Measurements from ENCODE around the gene ELFN2.

The ELFN2 gene

GRCh38 chr22:37412495-37413250 lies 14.6 kb downstream of the ELFN2 start:
- no peak for TF ChIP-seq CTCF (IDR thresholded peaks at IDR 0.05)
- Histone ChIP-seq H3K27me3 (peaks cover 71% of the 10 kb centered on the region), H3K9me3 (no peaks in the 10 kb centered on the region), H3K4me1 (ENCODE audit: control insufficient read depth in 1 of 2, insufficient read depth in 1 of 2, low read depth in 1 of 2, low read length in 1 of 2) (no peaks in the 10 kb centered on the region), H3K4me3 (ENCODE audit: low read depth in 1 of 2, low read length in 1 of 2) (no peak overlapping the region), H3K36me3 (no peaks in the 10 kb centered on the region), H3K27ac (no peak overlapping the region)

- H3K27me3 ChIP-seq: peaks cover 61% of the 10 kb centered on the region
- no peaks in the 10 kb centered on the region for H3K4me1 ChIP-seq (ENCODE audit: control insufficient read depth in 1 of 2, insufficient read depth in 1 of 2, low read depth in 1 of 2, low read length in 1 of 2)
- no peak for TF ChIP-seq CTCF (IDR thresholded peaks at IDR 0.05)
- H3K4me3 ChIP-seq (ENCODE audit: low read depth in 1 of 2, low read length in 1 of 2): no peak overlapping the region
- no peak overlapping the region for H3K27ac ChIP-seq
- H3K36me3 ChIP-seq: no peaks in the 10 kb centered on the region
- H3K9me3 ChIP-seq: no peaks in the 10 kb centered on the region
Observed at GRCh38 chr22:37411655-37412054, 15.6 kb downstream of the ELFN2 start.

GRCh38 chr22:37410174-37411055 lies 16.9 kb downstream of the ELFN2 start:
- no peaks in the 10 kb centered on the region for H3K9me3 ChIP-seq
- H3K4me1 ChIP-seq (ENCODE audit: control insufficient read depth in 1 of 2, insufficient read depth in 1 of 2, low read depth in 1 of 2, low read length in 1 of 2): no peaks in the 10 kb centered on the region
- no peaks in the 10 kb centered on the region for H3K36me3 ChIP-seq
- H3K27ac ChIP-seq: no peak overlapping the region
- H3K27me3 ChIP-seq: peaks cover 49% of the 10 kb centered on the region
- TF ChIP-seq CTCF (IDR thresholded peaks at IDR 0.05): no peak
- H3K4me3 ChIP-seq (ENCODE audit: low read depth in 1 of 2, low read length in 1 of 2): no peak overlapping the region

- no peak for TF ChIP-seq CTCF (IDR thresholded peaks at IDR 0.05)
- Histone ChIP-seq H3K27ac (no peak overlapping the region), H3K27me3 (peaks cover 40% of the 10 kb centered on the region), H3K4me3 (ENCODE audit: low read depth in 1 of 2, low read length in 1 of 2) (no peak overlapping the region), H3K36me3 (no peaks in the 10 kb centered on the region), H3K4me1 (ENCODE audit: control insufficient read depth in 1 of 2, insufficient read depth in 1 of 2, low read depth in 1 of 2, low read length in 1 of 2) (no peaks in the 10 kb centered on the region), H3K9me3 (no peaks in the 10 kb centered on the region)
Observed at GRCh38 chr22:37409459-37410050, 17.7 kb downstream of the ELFN2 start.

- H3K4me1 ChIP-seq (ENCODE audit: control insufficient read depth in 1 of 2, insufficient read depth in 1 of 2, low read depth in 1 of 2, low read length in 1 of 2): no peaks in the 10 kb centered on the region
- H3K36me3 ChIP-seq: no peaks in the 10 kb centered on the region
- H3K9me3 ChIP-seq: no peaks in the 10 kb centered on the region
- no peak overlapping the region for H3K27ac ChIP-seq
- no peak overlapping the region for H3K4me3 ChIP-seq (ENCODE audit: low read depth in 1 of 2, low read length in 1 of 2)
- peaks cover 36% of the 10 kb centered on the region for H3K27me3 ChIP-seq
- no peak for TF ChIP-seq CTCF (IDR thresholded peaks at IDR 0.05)
Observed at GRCh38 chr22:37409031-37409430, 18.2 kb downstream of the ELFN2 start.
